ENCODE data around the gene HS3ST5.

HS3ST5 gene, protein sequence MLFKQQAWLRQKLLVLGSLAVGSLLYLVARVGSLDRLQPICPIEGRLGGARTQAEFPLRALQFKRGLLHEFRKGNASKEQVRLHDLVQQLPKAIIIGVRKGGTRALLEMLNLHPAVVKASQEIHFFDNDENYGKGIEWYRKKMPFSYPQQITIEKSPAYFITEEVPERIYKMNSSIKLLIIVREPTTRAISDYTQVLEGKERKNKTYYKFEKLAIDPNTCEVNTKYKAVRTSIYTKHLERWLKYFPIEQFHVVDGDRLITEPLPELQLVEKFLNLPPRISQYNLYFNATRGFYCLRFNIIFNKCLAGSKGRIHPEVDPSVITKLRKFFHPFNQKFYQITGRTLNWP
- total RNA-seq, result 0 reads per million in 2 donors

DNA sequence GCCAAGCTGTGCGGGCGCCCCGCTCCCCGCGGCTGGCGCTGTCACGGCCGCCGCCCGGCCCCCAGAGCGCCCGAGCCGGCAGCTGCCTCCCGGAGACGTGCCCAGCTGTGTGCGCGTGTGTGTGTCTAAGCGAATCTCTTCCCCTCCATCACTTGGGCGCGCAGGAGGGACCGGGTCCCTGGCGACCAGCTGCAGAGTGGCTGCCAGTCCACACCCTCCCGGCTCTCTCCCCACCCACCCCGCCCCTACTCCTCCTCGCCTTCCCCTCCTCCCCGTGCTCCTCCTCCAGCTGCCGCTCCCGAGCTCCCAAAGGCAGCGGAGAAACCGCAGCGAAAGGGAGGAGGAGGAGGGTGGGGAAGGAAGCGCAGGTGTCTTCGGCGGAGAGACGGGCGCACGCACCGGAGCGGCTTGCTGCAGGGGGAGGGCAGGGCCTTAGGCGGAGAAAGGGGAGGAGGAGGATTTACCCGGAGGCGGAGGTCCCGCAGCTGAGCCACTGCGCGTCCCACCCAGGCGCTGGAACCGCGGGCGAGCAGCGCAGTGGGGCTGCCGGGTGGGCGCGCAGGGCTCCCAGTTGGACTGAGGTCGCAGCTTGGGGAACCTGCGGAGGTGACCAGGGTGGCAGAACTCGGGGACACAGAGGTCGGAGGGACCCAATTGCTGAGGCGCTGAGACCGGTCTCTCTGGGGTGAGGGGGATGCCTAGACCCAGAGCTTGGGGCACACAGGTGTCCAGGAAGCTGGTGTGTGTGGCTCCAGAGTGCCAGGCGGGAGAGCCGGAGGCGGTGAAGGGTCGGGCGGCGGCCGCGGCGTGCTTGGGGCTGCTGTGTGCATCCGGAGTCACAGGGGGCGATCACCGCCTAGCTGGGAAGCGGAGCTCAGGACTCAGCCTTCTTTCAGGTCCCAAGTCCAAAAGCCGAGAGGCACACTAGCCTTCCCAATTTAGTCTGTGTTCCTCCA is at the start of gene HS3ST5:
TSS of gene HS3ST5 (minus strand) at position 198 of the 956 bp plus-strand sequence. CDS start 280,178 bp downstream, outside the sequence.
- DNase-seq, result peak in 1 of 5 experiments; percentile 34

DNA sequence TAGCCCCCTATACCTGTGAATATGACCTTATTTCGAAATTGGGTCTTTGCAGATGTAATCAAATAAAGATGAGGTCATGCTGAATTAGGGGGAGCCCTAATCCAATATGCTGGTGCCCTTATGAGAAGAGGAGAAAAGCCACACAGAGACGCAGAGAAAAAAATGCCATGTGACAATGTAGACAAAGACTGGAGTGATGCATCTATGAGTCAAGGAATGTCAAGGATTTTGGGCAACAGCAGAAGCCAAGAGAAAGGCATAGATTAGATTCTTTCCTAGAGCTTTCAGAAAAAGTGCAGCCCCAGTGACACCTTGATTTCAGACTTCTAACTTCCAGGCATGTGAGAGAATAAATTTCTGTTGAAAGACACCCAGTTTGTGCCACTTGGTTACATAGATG is 47.4 kb upstream of the HS3ST5 start:
- DNase-seq, result no peak

DNA sequence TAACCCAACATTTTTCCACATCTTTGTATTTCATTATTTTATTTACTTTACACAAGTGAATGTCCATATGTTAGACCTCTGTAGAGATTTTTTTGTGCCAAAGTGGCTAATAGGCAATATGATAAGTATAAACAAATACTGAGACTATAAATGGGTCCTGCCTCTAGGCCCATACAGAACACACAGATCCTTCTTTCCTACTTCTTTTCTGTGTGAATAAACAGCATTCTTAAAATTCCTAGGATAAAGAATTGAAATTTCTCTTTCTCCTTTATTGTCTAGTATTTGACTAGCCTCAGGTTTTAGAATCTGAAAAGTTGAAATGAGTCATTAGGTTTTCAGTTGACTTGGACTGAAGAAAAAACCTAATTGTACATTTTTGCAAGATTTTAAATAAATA is 46.3 kb upstream of the HS3ST5 start:
- no peak for DNase-seq

DNA sequence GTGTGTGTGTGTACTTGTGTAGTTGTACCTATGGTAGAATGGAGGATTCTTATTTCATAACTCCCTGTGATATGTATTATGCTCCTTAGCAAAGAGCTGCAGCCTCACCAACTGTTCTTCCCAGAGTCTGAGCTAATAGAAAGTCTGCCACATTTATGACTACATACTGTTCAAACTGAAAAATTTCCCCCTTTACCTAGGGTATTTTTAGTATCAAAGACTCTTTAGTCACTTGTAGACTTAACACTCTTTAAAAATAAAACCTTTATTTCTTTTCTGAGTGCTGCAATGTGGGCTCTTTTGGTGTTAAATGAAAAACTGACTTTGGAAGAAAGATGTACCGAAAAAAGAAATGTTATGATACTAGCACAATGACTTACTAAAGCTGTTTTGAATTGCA is 39.6 kb upstream of the HS3ST5 start:
- DNase-seq, result no peak

DNA sequence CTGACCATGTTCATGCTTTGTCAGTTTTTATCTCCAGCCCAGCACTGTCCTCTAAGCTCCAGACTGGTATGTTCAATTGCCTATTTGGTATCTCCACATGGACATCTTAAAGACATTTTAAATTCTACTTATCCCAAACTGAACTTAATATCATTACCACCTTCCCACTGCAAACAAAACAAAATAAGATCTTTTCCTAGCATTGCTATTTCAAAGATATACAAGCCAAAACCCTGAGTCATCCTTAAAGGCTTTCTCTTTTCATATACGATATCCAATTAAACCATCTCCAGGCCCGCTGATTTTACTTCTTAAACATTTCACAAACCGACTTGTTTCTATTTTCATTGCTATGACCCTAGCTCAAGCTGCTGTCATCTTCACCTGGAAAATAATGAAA is 35.1 kb upstream of the HS3ST5 start:
- no peak for DNase-seq

DNA sequence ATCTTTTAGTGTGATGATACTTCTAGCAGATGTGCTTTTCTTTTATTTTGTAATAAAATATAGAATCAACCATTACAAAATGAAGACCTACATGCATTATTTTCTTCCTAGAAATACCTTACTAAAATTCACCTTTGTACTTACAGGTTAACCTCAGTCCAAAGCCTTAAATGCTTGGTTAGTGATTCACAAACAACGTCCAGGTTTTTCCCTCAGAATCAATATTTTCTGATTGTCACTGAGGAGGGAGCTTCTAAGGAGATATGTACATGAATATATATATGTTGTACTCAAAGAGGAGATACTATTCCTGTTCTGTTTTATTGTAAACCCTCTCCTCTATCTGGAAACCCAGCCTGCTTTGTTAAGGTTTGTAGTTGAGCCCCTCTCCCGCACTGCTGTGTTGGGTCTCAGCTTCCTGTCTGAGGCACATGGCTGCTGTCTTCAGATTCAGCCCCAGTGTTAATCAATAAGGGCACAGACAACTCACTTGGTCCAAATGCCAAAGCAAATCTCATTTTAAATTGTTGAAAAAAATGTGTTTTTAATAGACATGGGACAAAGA is 33.9 kb upstream of the HS3ST5 start:
- no peak for DNase-seq

DNA sequence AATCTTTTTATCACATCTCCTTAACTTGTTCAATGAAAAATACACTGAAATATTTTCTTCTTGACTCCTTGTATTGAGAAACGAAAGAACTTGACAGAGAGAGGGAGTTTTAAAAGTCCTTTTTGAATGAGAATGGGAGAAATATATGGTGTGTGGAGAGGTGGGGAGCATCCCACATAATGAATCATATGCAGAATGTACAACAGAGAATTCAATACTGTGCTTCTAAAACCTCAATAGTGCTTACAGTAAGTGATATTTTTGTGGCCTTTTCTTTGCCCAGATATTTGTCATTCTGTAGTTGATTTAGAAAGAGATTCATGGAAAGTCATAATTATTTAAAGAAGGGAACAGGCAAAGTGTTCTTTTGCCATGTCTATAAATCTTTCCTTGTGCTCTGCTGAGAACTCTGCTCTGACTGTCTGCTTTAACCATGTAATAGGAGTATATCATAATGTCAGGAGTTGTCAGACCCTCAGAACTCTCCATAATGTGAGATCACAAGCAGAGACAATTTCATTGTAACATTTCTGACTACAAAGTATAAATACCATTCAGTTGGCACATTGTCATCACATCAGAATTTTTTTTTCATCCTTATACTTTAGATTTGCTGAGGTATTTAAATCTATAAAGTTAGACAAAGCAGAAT is 32.8 kb upstream of the HS3ST5 start:
- DNase-seq, result no peak

DNA sequence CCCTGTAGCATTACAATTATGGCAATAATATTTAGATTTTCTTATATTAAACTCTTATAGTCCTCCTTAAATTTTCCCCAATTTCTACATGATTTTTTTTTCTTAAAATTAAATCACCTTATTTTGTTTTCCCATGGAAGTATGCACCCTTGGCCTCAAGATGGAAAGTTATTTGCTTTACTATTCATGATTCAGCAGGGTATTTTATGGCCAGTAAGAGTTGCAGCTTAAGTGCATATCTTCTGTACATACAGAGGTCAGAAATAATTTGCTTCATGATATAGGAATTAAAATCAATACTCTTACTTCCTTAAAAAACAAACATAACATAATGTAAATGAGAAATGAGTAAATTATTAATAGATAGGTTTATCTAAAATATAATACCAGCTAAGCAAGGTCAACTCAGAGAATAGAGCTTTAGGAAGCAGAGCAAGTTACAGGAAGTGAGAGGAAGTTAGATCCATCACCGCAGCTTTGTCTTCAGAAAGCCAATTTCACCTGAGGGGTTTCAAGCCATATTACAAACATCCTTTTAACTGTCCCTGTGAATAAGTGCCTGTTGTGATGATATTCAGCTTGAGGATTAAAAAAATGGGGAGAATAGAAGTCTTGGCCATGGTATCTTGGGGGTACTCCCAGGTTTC is 24.6 kb upstream of the HS3ST5 start:
- DNase-seq, result no peak

DNA sequence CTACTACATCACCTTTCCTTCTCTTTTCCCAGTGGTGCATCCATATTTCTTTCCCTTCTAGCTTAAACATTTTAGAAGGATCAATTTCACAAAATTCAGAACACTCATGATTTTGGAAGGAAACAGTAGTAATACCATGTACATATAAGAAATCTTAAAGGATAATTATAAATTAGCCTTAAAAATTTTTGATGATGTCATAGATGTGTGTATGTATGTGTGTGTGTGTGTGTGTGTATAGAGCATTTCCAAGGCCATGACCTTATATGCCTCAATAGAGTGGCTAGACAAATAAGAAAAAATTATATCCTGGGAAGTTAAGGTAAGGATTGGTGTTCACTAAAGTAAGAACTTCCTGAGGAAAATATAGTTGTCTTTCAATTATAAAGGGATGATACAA is 24.1 kb upstream of the HS3ST5 start:
- no peak for DNase-seq

DNA sequence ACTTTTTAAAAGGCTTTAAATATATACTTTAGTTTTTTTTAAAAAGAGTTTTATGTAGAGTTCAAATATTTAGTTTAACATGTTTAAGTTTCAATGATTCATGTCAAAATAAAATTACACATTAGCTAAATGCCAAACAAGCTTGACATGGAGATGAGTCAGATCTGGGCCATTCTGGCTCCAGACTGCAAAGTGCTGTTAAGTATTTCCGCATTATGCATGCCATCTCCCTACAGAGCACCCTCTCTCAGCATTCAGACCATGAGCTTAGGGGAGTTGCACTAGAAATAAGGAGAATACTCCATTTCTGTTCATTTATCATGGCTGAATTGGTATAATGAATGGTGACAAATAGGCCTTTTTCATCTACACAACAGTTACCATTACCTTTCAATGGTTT is 21.5 kb upstream of the HS3ST5 start:
- DNase-seq, result no peak

DNA sequence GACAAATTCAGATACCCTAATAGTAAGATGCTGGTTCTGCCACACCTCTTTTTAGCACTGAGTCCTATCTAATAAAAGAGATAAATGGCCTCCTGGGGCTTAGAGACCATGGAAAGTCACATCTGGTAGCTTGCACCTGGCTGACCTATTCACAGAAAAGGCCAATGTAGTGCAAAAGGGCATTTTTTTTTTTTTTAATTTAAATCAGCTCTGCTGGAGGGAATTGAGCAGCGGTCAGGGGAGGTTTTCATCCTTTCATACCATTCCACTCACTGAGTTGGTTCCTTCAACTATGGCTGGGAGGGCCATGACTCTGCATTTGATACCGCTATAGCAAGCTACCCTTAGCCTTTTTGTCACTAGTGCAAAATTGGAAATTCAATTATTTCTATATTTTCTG is 20.1 kb upstream of the HS3ST5 start:
- DNase-seq, result no peak

DNA sequence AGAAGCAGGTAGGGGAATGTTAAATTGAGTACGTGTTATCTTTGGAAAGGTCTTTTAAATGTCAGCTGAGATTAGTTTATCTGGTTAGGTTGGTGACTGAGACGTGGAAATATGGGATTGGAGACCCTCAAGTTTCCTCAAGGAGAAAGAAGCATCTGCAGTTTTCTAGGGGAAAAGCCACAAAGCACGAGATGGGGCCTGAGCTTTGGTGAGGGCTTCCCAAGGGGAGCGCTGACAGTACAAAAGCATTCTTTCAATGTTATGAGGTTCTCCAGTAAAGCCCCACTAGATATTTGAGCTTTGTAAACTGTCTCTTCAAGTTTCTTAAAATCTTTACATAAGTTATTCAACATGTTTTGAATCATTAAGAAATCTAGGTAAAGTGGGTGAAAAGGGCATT is 19.6 kb upstream of the HS3ST5 start:
- DNase-seq, result no peak

DNA sequence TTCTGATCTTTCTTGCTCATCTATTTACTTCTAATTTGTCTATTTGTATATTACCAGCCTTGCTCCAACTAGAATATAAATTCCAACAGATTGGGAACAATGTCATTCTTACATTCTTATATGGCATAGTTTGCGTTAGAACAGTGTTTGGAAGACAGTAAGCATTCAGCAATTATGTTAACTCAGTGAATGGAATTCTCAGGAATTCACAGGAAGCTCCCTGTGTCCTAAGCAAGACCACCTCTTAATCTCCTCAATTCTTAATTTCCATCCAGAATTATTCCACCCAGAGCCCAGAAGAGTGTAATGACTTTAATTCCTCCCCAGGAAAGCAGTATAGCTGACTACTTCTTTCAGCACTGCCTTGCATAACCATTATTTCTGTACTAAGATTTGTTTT is 18.2 kb upstream of the HS3ST5 start:
- DNase-seq, result no peak

DNA sequence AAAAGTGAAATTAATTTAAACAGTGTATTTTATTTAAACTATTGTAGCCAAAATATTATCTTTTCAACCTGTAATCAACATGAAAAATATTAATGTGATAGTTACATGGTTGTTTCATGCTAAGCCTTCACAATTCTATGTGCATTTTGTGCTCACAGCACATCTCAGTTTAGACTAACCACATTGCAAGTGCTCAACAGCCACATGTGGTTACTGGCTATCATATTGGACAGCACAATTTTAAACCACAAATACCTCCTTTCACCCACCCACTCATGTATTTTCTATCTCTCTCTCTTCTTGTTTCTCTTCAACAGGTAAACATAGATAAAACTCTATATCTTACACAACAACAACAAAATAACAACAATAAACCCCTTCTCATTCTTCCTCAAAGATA is 12.5 kb upstream of the HS3ST5 start:
- DNase-seq, result no peak

DNA sequence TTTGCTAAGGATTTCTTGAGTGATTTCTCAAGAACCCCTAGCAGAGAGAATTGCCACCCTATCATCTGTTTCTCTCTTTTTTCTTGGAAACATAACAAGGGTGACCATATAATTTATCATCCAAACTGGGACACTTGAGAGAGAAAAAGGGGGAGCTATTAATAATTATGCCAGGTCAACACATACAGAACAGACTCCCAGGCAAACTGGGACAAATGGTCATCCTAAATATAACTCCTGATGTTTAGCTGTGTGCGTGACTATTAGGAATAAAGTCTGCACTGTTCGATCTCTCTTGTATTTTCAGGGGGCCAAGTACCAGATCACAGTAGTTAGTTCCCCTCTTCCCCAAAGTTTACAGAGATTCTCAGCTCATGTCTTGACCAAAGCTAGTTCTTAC is 11.7 kb upstream of the HS3ST5 start:
- DNase-seq, result no peak

DNA sequence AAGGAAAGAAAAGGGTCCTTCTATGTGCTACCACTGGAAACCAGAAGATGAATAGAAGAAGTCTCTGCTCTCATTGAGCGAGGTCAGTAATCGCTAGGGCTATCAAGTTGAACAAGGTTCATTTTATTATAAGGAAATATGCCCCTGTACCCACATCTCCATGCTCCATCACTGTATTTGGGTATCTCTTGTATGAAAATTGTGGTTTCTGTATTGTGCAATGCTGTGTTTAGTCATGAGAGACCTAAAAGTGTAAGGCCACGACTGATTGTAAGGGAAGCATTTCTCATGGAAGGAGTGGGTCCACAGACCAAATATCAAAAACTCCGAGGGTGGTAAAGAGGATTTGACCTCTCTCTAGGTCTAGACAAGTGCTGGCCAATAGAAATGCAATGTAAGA is 3.6 kb upstream of the HS3ST5 start:
- no peak for DNase-seq

DNA sequence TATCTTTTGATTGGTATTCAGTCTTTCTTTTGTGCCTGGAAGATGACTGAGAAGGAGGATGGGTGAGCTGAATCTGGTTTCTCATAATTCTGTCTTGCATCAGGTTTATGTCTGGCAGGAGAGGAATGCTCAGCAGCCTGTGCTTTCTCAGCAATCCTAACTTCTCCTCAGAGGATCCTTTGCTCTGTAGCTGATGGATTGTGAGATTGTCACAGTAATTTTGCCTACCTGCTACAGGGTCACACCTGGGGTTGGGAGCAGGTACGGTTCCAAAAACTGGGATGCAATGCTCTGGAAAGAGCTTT is 2.1 kb upstream of the HS3ST5 start:
- no peak for DNase-seq

DNA sequence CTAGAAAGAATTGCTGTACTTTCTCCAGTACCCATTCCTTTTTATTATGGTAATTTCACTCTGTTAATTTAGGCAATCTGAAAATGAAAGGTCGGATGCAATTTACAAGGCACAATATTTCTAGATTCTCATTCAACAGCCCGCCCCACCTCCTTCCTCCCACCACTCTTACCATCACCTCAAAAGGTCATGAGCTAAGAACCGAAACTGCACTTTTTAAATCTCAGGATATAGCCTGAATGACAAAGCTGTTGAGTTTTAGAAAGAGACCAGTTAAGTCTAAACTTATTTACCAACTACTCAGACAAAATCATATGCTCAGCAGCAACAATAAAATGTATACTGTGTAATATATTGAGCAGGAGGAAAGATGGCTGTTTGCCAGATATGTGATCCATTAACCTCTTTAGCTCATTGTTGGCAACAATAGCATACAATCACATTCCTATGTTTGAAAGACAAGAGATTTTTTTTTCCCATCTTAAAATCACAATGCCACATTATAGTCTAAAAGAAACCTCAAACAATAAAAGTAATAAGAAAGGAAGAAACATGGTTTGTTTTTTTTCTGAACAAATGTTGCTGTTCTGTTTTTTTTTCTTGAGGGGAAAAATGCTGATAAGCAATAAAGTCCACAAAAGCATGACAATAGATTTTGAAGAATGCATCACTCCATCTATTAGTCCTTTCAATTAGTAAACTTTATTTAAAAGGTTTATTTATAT is 1.6 kb upstream of the HS3ST5 start:
- DNase-seq, result no peak

DNA sequence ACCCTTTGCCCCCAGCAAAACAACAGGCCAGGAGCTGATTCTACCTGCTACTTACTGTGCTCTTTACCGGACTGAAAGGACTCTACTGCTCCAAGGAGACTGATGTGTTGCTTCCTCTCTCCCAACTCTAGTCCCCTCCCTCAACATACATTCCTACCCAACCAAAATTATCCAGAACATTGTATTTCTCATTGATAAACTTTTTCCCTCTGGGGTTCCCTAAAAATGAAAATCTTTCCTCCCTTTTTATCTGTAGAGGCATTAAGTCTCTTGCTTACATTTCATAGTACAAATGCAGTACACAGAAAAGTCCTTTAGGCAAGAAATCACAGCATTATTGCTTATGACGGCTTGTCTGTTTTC is 940 bp upstream of the HS3ST5 start:
- no peak for DNase-seq

DNA sequence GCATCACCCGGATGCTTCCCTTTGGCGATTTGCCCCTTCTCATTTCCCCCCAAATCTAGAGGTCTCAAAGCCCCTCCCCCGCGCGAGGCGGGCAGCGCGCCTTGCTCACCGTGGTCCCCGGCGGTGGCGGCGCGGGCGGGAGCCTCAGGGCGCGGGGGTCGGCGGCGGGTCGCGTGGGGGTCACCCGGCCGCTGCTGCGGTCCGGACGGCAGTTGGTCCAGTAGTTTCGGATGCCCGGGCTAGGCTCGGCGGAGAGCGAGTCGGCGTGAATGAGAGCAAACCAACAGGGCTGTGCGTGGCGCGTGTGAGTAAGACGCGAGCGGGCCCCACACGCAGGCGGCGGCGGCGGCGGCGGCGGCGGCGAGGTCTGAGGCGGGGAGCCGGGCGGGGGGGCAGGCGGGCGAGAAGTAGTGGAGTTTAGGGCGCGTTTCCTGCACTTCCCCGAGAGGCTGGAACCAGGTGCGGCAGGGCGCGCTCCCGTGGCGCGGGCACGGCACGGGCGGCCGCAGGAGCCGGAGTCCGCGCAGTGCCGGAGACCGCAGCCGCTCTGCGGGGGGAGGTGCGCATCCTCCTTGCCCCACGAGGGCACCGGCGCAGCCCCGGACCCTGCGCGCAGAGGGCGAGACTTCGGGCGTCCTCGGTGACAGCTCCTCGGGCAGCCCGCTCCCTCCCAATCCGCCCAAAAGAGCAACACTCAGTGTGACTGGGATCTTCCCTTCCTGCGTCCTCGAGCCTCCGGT is 567 bp downstream of the HS3ST5 start:
- peak in 1 of 5 experiments; percentile 16 for DNase-seq

DNA sequence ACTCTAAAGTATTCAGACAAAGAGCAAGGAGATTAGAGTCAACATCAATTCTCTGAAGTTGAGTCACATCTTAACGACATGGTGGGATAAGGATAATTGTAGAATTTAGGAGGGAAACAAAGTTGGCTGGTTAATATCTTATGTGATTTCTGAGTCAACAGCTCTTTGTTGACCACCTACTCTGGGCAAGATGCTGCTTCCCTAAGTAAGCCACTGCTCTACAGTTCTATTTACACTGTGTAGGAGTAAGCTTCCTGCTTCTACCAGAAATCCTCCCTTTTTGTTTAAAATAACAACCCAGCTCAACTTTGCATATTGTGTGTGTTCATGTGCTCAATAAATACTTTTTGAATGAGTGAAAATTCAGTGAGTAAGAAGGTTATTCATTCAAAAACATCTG is 3.1 kb downstream of the HS3ST5 start:
- DNase-seq, result no peak

Data from T-helper 2 cell (primary cell).